ENCODE results near the gene METTL9. TPM values are rescaled to one million over a fixed set of nuclear protein-coding genes. Genes with fewer than 3 reads are reported as not detected.
"Not testable (repeated sequence)": the region's sequence is repeated elsewhere in the genome, so short reads cannot be mapped to it uniquely, and the experiment has no call there.

Gene METTL9
- total RNA-seq, 2 experiments from 2014 or later = 120 to 121 TPM

DNA sequence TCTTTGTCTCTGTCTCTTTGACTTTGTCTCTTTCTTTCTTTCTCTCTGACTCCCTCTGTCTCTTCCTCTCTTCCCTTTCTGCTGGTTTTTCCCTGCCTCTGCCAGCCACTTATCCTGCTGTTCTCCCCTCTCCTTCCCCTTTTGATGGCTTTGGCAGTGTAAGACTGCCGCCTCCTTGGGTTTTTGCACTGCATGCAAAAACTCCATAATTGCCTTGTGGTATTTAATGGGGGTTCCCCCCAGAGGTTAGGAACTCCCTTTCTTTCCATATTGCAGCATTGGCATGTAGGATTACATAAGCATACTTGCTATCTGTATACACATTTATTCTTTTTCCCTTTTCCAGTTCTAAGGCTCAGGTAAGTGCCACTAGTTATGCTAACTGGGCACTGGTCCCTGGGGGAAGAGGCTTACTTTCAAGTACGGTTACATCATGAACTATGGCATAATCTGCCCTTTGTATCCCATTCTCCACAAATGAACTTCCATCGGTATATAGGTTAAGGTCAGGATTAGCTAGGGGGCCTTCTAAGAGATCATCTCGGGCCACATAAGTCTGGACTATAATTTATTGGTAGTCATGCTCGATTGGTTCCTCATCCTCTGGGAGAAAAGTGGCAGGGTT lies 32.7 kb downstream of the METTL9 start:
- intact Hi-C loops (cut with micrococcal nuclease; ENCODE audit: unreplicated experiment); BruUV-seq (replicated peaks); H3K79me2 ChIP-seq (ENCODE audit: insufficient read depth, low read depth, low read length); H2AFZ ChIP-seq (ENCODE audit: low read length); DNase-seq (ENCODE audit: low spot score); POLR2A ChIA-PET; H3K9me2 ChIP-seq (ENCODE audit: insufficient read depth, low read length); H4K20me1 ChIP-seq (ENCODE audit: insufficient read depth, low read length); H3K4me1 ChIP-seq (ENCODE audit: insufficient read depth, low read length, poor library complexity, severe bottlenecking); H3K4me3 ChIP-seq (ENCODE audit: low read depth, low read length, poor library complexity, severe bottlenecking); CTCF ChIA-PET (ENCODE audit: unreplicated experiment); H3K27ac ChIP-seq (ENCODE audit: low read depth, low read length, poor library complexity, severe bottlenecking); H3K4me2 ChIP-seq (ENCODE audit: low read length): not testable (repeated sequence)
- Histone ChIP-seq H3K36me3 (ENCODE audit: insufficient read depth, low read length) (peaks cover 47% of the 10 kb centered on the region), H3K9me3 (ENCODE audit: low read length) (peaks cover 12% of the 10 kb centered on the region)

DNA sequence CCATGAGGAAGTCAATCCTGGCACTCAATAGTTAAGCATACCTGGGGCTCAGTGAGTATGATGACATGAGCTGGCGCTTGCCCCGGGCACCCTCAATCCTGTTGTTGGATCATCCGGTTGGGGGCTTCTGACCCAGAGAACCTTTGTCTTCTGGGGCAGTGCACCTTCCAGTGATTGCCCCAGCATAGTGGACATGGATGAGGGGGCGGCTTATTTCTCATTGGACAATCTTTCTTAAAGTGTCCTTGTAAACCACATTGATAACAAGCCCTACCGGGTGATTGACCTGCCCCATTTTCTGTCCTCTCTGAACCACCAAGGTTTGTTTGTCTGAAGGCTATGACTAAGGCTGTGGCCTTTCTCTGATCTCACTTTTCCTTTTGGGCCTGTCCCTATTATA lies 34.8 kb downstream of the METTL9 start:
- Histone ChIP-seq H3K4me3 (ENCODE audit: low read depth, low read length, poor library complexity, severe bottlenecking) (no peak overlapping the region), H3K4me1 (ENCODE audit: insufficient read depth, low read length, poor library complexity, severe bottlenecking) (peaks cover 8% of the 10 kb centered on the region), H2AFZ (ENCODE audit: low read length) (no peak overlapping the region), H3K9me2 (ENCODE audit: insufficient read depth, low read length) (no peaks in the 10 kb centered on the region), H3K9me3 (ENCODE audit: low read length) (peaks cover 8% of the 10 kb centered on the region), H3K27ac (ENCODE audit: low read depth, low read length, poor library complexity, severe bottlenecking) (no peak overlapping the region), H3K4me2 (ENCODE audit: low read length) (no peak overlapping the region), H3K36me3 (ENCODE audit: insufficient read depth, low read length) (peaks cover 27% of the 10 kb centered on the region), H4K20me1 (ENCODE audit: insufficient read depth, low read length) (no peaks in the 10 kb centered on the region), H3K79me2 (ENCODE audit: insufficient read depth, low read depth, low read length) (no peaks in the 10 kb centered on the region)
- CTCF ChIA-PET (ENCODE audit: unreplicated experiment) = no interaction called here
- TF ChIP-seq, protein P1, sequence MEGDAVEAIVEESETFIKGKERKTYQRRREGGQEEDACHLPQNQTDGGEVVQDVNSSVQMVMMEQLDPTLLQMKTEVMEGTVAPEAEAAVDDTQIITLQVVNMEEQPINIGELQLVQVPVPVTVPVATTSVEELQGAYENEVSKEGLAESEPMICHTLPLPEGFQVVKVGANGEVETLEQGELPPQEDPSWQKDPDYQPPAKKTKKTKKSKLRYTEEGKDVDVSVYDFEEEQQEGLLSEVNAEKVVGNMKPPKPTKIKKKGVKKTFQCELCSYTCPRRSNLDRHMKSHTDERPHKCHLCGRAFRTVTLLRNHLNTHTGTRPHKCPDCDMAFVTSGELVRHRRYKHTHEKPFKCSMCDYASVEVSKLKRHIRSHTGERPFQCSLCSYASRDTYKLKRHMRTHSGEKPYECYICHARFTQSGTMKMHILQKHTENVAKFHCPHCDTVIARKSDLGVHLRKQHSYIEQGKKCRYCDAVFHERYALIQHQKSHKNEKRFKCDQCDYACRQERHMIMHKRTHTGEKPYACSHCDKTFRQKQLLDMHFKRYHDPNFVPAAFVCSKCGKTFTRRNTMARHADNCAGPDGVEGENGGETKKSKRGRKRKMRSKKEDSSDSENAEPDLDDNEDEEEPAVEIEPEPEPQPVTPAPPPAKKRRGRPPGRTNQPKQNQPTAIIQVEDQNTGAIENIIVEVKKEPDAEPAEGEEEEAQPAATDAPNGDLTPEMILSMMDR (conservative IDR thresholded peaks at IDR 0.05; ENCODE audit: low read length) = no peak
- no peak for TF ChIP-seq EZH2phosphoT487 (IDR thresholded peaks at IDR 0.05; ENCODE audit: borderline replicate concordance, low read depth, low read length)
- no TSS peak for BruUV-seq (replicated peaks)
- intact Hi-C loops (cut with micrococcal nuclease; ENCODE audit: unreplicated experiment) = no loop called here
- POLR2A ChIA-PET = interaction anchor here (1.5 kb wide), 1 partner anchor 37 kb away, joined by 4 read pairs; no protein-coding TSS in a partner anchor
- no peak for DNase-seq (ENCODE audit: low spot score)

DNA sequence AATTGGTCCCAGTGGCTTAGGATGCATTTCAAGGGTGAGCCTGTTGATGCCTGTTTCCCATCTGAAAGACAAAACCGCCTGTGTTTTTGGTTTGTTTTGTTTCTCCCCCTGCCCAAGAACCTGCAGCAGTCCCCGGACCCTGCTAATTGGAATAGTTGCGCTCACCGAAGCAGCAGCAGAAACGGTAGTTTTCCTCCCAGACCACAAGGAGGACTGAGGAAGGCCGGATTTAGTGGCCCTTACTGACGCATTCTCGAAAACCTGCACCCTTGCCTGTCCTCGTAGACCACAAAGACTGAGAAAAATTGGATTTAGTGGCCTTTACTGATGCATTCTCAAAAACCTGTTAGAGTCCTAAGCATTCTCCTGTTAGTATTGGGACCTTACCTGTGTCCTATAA lies 36.3 kb downstream of the METTL9 start:
- intact Hi-C loops (cut with micrococcal nuclease; ENCODE audit: unreplicated experiment); BruUV-seq (replicated peaks): not testable (repeated sequence)

More for the DNA sequence above, 36.3 kb downstream of the METTL9 start:
- H3K9me2 ChIP-seq (ENCODE audit: insufficient read depth, low read length); H3K4me2 ChIP-seq (ENCODE audit: low read length); H2AFZ ChIP-seq (ENCODE audit: low read length); DNase-seq (ENCODE audit: low spot score); H3K9me3 ChIP-seq (ENCODE audit: low read length); H3K4me3 ChIP-seq (ENCODE audit: low read depth, low read length, poor library complexity, severe bottlenecking); H4K20me1 ChIP-seq (ENCODE audit: insufficient read depth, low read length); H3K27ac ChIP-seq (ENCODE audit: low read depth, low read length, poor library complexity, severe bottlenecking); H3K4me1 ChIP-seq (ENCODE audit: insufficient read depth, low read length, poor library complexity, severe bottlenecking); POLR2A ChIA-PET; H3K79me2 ChIP-seq (ENCODE audit: insufficient read depth, low read depth, low read length); CTCF ChIA-PET (ENCODE audit: unreplicated experiment): not testable (repeated sequence)
- H3K36me3 ChIP-seq (ENCODE audit: insufficient read depth, low read length) = peaks cover 16% of the 10 kb centered on the region
